ENCODE data around the gene GRM5. TPM values are rescaled to one million over a fixed set of nuclear protein-coding genes. Genes with fewer than 3 reads are reported as not detected.

GRM5 gene
- total RNA-seq, 4 donors from 2014 or later, result not detected

DNA sequence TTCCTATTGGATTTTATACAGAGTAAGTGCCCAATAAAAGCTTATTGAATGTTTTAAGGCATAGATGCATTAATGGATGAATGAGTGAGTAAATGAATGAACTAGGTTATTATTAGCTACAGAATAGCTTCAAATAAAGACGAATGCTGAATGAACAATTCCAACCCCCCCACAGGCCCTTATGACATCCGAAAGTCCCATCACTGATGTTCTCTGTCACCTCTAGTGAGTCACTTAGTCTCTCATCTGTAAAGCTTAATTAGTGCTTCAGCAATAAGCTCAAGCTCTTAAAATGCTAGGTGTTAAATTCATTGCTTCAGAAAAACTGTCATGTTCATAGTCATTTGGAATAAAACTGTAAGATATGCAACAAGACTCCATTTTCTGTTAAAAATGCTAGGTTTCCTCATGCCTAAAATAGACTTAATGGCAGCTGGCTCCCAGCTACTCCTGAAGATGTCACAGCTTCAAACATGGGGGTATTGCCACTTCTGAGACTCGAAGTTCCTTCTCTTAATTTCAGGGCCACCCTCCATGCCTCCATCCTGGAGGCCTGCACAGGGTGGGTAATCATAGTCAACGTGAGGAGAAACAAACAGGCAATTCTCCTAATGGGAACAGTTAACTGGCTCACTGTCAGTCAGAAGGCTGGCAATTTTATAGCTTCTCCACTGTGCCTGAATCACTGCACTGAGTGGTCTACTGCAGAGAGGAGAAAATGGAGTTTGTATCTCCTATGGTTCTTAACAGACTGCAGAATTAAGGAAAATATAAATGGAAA is 373.3 kb downstream of the GRM5 start:
- no peak overlapping the region for H3K27ac ChIP-seq
- H3K4me3 ChIP-seq, result no peak overlapping the region
- TF ChIP-seq POLR2A (IDR thresholded peaks at IDR 0.05) (no peak), POLR2AphosphoS5 (IDR thresholded peaks at IDR 0.05) (no peak), EP300 (IDR thresholded peaks at IDR 0.05) (no peak)
- TF ChIP-seq, protein P1, sequence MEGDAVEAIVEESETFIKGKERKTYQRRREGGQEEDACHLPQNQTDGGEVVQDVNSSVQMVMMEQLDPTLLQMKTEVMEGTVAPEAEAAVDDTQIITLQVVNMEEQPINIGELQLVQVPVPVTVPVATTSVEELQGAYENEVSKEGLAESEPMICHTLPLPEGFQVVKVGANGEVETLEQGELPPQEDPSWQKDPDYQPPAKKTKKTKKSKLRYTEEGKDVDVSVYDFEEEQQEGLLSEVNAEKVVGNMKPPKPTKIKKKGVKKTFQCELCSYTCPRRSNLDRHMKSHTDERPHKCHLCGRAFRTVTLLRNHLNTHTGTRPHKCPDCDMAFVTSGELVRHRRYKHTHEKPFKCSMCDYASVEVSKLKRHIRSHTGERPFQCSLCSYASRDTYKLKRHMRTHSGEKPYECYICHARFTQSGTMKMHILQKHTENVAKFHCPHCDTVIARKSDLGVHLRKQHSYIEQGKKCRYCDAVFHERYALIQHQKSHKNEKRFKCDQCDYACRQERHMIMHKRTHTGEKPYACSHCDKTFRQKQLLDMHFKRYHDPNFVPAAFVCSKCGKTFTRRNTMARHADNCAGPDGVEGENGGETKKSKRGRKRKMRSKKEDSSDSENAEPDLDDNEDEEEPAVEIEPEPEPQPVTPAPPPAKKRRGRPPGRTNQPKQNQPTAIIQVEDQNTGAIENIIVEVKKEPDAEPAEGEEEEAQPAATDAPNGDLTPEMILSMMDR (IDR thresholded peaks at IDR 0.05), result no peak
- H3K27me3 ChIP-seq, result no peaks in the 10 kb centered on the region
- no peaks in the 10 kb centered on the region for H3K36me3 ChIP-seq
- WGBS, 2 donors (ENCODE audit: low coverage in 1 of 2), result 56 to 85% methylated on average over 3 to 4 of the region's 4 CpGs
- no peak for ATAC-seq
- H3K4me1 ChIP-seq, result no peaks in the 10 kb centered on the region
- H3K9me3 ChIP-seq, result no peaks in the 10 kb centered on the region

DNA sequence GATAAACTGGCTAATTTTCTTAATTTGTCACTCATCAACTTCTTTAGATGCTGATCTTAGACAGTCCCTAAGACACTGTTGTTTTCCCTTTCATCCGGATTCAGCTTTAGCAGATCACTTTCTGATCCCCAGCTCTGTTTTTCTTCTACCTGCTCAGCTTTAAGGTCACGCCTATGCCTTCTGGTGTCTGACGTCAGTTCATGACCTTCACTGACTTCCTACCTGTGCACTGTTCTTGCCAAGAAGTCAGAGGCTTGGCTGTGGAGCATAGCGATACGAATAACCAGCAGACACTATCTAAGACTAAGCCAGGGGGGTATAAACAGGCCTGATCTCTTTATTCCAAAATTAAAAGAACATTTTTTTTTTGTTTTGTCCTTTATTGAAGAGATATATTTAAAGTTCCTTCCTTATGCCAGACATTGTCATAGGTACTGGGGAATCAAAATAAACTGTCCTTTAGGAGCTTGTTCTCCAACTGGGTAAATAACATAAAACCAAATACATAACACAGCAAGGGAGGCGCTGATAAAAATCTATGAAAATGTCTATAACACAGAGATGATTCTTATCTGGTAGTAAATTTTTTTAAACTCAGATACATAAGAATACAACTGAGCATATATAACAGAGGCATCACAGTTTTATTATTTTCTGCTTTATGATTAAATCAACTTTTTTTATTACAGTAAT is 376.1 kb downstream of the GRM5 start:
- TF ChIP-seq POLR2A (IDR thresholded peaks at IDR 0.05) (no peak), EP300 (IDR thresholded peaks at IDR 0.05) (no peak), POLR2AphosphoS5 (IDR thresholded peaks at IDR 0.05) (no peak)
- TF ChIP-seq, protein P1 (IDR thresholded peaks at IDR 0.05), result no peak
- H3K27me3 ChIP-seq, result no peaks in the 10 kb centered on the region
- WGBS, 2 donors (ENCODE audit: low coverage in 1 of 2), result 77 to 82% methylated on average over 3 to 6 of the region's 6 CpGs
- H3K9me3 ChIP-seq, result peaks cover 0 to 9% (median 0%) of the 10 kb centered on the region in 3 donors
- no peak for ATAC-seq
- H3K4me1 ChIP-seq, result no peaks in the 10 kb centered on the region
- no peaks in the 10 kb centered on the region for H3K36me3 ChIP-seq
- no peak overlapping the region for H3K4me3 ChIP-seq
- H3K27ac ChIP-seq, result no peak overlapping the region

DNA sequence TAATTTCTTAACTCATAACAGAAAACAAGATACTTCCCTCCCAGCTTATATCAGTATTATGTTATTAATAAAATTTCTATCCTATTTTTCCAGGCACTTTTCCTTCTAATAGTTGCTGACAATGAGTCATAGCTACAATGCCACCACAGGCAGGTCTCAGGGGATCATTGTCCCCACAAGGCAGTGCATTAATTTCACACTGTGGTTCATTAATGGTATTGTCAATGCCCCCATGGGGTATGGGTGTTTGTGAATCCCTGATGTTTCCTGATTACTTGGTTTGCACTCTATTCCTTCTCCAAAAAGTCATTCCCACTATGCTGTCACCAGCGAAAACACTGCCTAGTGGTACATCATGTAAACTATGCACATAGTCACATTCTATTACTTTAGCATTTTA is 382.8 kb downstream of the GRM5 start:
- Histone ChIP-seq H3K27ac (no peak overlapping the region), H3K4me3 (no peak overlapping the region), H3K27me3 (no peaks in the 10 kb centered on the region), H3K9me3 (peaks cover 0 to 12% (median 0%) of the 10 kb centered on the region in 3 donors), H3K36me3 (no peaks in the 10 kb centered on the region), H3K4me1 (no peaks in the 10 kb centered on the region)
- TF ChIP-seq POLR2AphosphoS5 (IDR thresholded peaks at IDR 0.05) (no peak), POLR2A (IDR thresholded peaks at IDR 0.05) (no peak), EP300 (IDR thresholded peaks at IDR 0.05) (no peak)
- TF ChIP-seq, protein P1 (IDR thresholded peaks at IDR 0.05), result no peak
- no peak for ATAC-seq
- 92 to 100% methylated on average over 1 of the region's 1 CpG for WGBS, 2 donors (ENCODE audit: low coverage in 1 of 2)

DNA sequence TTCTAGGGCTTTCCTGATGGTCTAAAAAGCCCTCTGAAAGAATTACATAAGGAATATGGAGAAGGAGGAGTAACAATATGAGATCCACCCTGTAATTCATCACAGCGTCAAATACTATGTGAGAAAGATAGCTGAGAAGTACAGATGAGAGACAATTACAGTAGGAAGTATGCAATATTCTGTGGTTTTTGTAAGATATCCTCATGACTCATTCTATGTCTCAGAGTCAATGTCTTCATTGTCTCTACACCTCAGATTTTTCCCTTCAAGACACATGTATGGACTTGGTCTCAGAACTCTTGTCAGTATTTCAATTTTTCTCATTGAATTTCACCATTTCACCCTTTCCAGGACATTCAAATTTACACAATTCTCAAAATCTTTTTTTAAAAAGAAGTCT is 385.0 kb downstream of the GRM5 start:
- H3K4me3 ChIP-seq, result no peak overlapping the region
- H3K27ac ChIP-seq, result no peak overlapping the region
- peaks cover 0 to 12% (median 0%) of the 10 kb centered on the region in 3 donors for H3K9me3 ChIP-seq
- TF ChIP-seq POLR2A (IDR thresholded peaks at IDR 0.05), result no peak
- no peak for TF ChIP-seq POLR2AphosphoS5 (IDR thresholded peaks at IDR 0.05)
- TF ChIP-seq, protein P1 (IDR thresholded peaks at IDR 0.05), result no peak
- no peak for ATAC-seq
- H3K36me3 ChIP-seq, result no peaks in the 10 kb centered on the region
- WGBS, 2 donors (ENCODE audit: low coverage in 1 of 2), result 89 to 100% methylated on average over 1 of the region's 1 CpG
- no peaks in the 10 kb centered on the region for H3K27me3 ChIP-seq
- no peaks in the 10 kb centered on the region for H3K4me1 ChIP-seq
